Inflammatory macrophage treated with lipopolysaccharide for 4 hours (primary cell): ENCODE data around the gene TET3.

Experiments used
- DNase-seq: peaks from one replicate; pipeline ENCODE4 v3.0.0-alpha.2; 2020

Gene TET3

DNA sequence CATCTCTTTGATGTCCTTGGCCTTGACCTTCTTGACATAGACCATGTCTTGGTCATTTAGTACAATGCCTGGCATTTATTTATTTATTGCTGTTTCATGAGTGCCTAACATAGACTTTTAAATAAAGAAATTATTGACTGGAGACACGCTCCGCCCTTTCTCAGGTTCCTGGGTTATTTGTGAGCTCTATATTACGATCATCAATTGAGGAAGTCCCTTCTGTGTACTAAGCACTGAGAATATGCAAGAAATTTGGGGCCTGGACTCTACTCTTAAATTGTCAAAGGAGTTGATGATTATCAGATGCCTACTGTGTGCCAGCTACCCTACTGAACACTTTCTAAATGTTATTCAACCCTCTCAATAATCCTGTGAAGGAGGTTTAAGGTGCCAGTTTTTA, 19.7 kb upstream of the TET3 start:
- no peak for DNase-seq

DNA sequence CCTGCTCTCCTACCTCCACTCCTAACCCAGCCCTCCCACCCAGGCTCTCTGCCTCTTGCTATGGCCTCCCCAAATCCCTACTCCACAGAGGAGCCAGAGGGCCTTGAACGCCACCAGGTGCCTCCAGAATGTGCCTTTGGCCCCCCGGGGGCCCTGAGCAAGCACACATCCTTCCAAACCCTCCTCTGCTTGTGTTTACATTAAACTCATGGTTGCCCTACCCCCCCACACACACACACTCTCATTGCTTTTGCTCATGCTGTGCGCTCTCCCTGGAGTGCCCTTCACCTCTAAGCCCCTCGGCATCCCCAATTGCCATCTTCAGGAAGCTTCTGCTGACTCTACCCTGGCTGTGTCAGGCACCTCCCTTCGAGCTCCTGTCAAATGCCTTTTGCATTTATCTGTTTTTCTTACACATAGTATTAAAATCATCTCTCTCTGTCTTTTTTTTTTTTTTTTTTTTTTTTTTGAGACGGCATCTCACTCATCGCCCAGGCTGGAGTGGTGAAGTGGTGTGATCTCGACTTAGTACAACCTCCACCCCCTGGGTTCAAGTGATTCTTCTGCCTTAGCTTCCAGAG, 16.3 kb upstream of the TET3 start:
- DNase-seq: no peak

DNA sequence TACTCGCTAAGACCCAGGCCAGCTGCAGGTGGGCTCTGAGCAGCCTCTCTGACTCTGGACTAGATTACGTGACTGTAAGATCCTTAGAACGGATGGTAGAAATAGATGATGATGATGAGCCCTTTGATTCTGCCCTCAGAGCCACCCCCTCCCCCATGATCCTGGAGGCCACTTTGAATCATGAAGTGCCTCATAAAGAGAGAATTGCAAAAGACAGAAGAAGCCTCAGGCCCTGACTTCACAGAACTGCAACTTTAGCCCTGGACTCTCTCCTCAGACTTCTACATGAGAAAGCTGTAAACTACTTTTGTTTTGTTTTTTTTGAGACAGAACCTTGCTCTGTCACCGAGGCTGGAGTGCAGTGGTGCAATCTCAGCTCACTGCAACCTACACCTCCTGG, 15.4 kb upstream of the TET3 start:
- DNase-seq: peak; percentile 62

- peak; percentile 64 for DNase-seq
These were observed 14.4 kb upstream of the TET3 start for GRCh38 chr2:73970141-73970803.

- peak; percentile 64 for DNase-seq
These were observed 13.7 kb upstream of the TET3 start for GRCh38 chr2:73970850-73971471.

GRCh38 chr2:73971722-73972121, 13.0 kb upstream of the TET3 start:
- no peak for DNase-seq

DNA sequence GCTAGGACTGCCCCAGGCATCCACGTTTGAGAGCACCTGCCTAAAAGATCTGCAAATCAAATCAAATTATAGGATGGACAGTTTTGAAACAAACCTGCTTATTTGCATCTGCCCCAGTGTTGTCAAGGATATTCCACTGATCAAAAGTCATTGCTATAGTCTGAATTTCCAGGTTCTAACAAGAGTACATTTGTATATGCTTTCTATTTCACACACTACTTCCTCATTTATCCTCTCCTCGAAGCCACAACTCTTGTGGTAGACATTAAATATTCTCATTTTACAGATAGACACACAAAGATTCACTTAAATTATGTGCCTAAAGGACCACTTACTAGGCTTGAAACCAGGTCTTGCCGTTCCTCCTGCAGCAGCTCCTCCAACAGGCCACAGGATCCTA, 11.9 kb upstream of the TET3 start:
- peak; percentile 49 for DNase-seq

DNA sequence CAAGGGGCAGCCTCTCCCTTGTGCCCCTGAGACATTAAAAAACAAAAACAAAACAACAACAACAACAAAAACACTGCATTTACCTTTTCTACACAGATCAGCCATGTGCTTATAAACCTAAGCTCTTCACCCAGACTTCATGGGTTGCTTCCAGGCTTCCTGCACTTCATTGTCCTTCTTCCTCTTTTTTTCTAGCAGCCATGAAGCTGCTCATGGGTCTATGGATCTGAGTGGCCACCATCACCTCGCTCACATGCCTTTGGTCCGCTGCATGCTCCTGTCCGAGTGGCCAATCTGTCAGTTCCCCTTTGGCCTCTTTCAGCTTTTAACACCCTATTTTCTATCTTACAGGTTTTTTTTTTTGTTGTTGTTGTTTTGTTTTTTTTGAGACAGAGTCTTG, 9.0 kb upstream of the TET3 start:
- no peak for DNase-seq

DNA sequence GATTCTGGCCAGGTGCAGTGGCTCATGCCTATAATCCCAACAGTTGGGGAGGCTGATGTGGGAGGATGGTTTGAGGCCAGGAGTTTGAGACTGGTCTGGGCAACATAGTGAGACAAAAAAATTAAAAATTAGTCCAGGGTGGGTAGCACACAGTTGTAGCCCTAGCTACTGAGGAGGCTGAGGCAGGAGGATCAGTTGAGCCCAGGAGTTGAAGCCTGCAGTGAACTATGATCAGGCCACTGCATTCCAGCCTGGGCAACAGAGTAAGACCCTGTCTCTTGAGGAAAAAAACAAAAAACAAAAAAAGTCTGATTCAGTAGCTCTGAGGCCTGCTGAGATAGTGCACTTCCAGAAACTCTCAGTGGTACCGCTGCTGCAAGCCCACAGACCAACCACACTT, 7.9 kb upstream of the TET3 start:
- no peak for DNase-seq

DNA sequence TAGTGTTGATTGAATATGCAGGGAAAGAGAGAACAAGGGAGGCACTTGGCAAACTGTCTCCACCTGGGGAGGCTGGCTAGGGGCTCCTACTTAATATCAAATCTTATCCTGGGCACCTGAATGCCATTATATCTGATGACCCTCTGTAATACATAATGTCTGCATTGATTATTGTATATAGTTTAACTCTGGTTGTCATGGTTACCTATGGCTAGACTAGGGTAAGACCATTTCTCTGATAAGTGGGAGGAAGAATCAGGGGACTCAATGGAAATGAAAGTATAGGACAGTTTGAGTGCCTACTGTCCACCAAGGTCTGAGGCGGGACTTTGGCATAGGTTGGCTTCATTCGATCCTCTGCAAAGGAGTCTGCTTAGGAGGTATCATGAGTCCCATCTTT, 7.2 kb upstream of the TET3 start:
- DNase-seq: no peak

DNA sequence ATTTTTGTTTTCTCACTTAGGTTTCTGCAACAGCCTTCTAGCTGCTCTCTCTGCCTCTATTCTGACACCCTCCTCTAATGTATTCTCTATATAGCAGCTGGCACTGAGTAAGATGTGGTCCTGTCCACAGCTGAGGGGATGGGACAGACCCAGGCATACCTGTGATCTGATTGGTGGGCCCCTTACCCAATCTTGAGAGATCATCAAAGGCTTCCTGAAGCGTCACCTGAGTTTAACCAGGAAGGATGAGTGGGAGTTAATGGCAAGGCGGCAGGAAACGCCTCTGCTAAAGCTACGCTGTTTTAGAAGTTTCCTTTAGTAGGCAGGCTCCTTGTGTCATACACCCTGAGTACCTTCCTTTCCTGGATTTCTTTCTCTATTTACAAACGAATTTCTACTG, 5.7 kb upstream of the TET3 start:
- no peak for DNase-seq

DNA sequence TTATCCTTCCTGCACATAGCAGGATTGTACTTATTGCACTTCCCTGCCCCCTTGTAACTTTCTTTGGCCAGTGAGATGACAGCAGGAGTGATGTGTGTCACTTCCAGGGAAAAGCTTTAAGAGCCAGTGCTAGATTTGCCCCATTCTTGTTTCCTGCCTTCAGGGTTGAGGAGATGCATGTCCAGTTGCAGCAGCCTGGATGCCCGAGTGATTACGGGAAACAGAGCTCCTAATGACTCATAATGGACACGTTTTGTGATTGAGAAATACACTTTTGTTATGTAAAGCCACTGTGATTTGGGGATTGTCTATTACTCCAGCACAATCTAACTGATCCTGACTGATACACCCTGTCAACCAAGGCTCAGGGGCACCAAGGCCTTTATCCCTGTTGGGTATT, 5.0 kb upstream of the TET3 start:
- peak; percentile 86 for DNase-seq

GRCh38 chr2:73980566-73980965, 4.1 kb upstream of the TET3 start:
- DNase-seq: no peak

- peak; percentile 65 for DNase-seq
These were observed 3.4 kb upstream of the TET3 start for GRCh38 chr2:73981081-73982001.

- no peak for DNase-seq
These were observed 2.5 kb upstream of the TET3 start for GRCh38 chr2:73982140-73982617.

- DNase-seq: peak; percentile 78
These were observed 1.1 kb upstream of the TET3 start for GRCh38 chr2:73983322-73984202.

DNA sequence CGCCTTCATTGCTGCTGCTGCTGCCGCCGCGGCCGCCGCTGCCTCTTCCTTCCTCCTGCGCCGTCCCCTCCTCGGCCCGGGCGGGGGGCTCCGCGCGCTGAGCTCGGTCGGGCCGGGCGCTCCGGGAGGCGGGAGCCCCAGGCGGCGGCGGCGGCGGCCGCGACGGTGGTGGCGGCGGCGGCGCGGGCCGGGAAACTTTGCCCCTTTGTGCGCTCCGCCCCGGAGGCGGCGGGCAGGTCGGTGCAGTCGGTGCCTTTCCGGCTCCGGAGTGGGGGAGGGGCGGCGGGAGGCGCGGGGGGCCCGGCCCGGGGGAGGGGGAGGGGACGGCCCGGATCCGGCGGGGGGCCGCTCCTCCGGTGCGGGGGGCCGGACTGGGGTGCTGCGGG, 205 bp downstream of the TET3 start:
- no peak for DNase-seq

GRCh38 chr2:73985308-73986084, 786 bp downstream of the TET3 start:
- DNase-seq: peak; percentile 91

- DNase-seq: no peak
These were observed 1.5 kb downstream of the TET3 start for GRCh38 chr2:73986085-73986681.

DNA sequence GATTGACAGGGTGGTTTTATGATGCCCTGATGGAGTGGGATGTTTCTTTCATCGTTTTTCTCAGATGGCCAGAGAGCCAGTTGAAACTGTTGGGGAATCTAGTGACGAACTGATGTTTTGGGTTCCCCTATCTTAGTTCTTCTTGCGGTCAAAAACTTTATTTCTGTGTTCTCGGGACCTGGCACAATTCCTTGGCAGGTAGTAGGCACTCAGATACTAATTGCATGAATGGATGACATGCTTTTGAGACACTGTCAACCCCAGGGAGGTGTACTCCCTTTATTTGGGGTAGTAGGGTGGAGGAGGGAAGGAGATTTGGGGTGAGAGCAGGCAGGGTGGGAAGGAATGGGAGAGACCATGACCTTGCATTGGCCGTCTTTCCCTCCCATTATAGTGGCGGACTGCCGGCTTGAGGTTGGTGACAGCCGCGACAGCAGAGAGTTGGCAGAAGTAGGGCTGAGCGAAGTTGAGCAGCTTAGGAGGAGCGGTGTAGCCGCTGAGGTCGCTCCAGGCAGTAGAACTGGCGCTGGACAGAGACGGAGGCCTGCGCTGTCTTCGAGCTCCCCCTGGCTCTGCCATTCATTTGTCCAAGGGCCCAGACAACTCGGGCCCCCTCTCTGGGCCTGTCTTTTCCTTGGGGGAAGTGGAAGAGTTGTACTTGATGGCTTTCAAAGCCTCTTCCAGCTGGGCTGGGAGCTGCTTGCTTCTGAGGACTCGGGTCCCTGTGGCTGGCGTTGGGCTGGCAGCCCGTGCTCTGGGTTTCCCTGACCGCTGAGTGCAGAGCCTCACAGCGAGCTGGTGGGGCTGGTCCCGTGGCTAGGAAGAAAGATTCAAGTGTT, 2.6 kb downstream of the TET3 start:
- peak; percentile 65 for DNase-seq
